Measurements from ENCODE around the gene ELOVL6.
"Not testable (repeated sequence)": the region's sequence is repeated elsewhere in the genome, so short reads cannot be mapped to it uniquely, and the experiment has no call there.

The ELOVL6 gene

GRCh38 chr4:110087070-110087708 is 111.2 kb downstream of the ELOVL6 start:
- TF ChIP-seq MYC (IDR thresholded peaks at IDR 0.05; ENCODE audit: low read depth, low read length), result no peak
- TF ChIP-seq, protein P1, sequence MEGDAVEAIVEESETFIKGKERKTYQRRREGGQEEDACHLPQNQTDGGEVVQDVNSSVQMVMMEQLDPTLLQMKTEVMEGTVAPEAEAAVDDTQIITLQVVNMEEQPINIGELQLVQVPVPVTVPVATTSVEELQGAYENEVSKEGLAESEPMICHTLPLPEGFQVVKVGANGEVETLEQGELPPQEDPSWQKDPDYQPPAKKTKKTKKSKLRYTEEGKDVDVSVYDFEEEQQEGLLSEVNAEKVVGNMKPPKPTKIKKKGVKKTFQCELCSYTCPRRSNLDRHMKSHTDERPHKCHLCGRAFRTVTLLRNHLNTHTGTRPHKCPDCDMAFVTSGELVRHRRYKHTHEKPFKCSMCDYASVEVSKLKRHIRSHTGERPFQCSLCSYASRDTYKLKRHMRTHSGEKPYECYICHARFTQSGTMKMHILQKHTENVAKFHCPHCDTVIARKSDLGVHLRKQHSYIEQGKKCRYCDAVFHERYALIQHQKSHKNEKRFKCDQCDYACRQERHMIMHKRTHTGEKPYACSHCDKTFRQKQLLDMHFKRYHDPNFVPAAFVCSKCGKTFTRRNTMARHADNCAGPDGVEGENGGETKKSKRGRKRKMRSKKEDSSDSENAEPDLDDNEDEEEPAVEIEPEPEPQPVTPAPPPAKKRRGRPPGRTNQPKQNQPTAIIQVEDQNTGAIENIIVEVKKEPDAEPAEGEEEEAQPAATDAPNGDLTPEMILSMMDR (IDR thresholded peaks at IDR 0.05; ENCODE audit: low read depth, low read length), result no peak
- TF ChIP-seq POLR2A (IDR thresholded peaks at IDR 0.05; ENCODE audit: extremely low read depth, insufficient read length), result no peak
- TF ChIP-seq, protein P2, sequence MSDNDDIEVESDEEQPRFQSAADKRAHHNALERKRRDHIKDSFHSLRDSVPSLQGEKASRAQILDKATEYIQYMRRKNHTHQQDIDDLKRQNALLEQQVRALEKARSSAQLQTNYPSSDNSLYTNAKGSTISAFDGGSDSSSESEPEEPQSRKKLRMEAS (IDR thresholded peaks at IDR 0.05; ENCODE audit: low read depth, low read length), result no peak
- no peak for DNase-seq (ENCODE audit: low read depth)
- H3K4me3 ChIP-seq (ENCODE audit: low read depth, low read length), result no peak overlapping the region

- DNase-seq (ENCODE audit: low read depth), result peak; percentile 7
- no peak overlapping the region for H3K4me3 ChIP-seq (ENCODE audit: low read depth, low read length)
These were observed 113.3 kb downstream of the ELOVL6 start for GRCh38 chr4:110085131-110085530.

DNA sequence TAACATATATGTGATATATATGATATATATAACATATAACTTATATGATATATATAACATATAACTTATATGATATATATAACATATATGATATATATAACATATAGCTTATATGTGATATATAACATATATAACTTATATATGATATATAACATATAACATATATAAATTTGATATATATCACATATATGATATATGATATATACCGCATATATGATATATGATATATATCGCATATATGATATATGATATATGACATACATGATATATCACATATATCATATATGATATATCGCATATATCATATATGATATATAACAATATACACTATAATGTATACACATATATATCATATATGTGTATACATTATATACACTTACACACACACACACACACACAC is 114.3 kb downstream of the ELOVL6 start:
- TF ChIP-seq, protein P1 (IDR thresholded peaks at IDR 0.05; ENCODE audit: low read depth, low read length), result no peak
- no peak for TF ChIP-seq POLR2A (IDR thresholded peaks at IDR 0.05; ENCODE audit: extremely low read depth, insufficient read length)
- no peak for TF ChIP-seq MYC (IDR thresholded peaks at IDR 0.05; ENCODE audit: low read depth, low read length)
- TF ChIP-seq, protein P2 (IDR thresholded peaks at IDR 0.05; ENCODE audit: low read depth, low read length), result no peak
- no peak overlapping the region for H3K4me3 ChIP-seq (ENCODE audit: low read depth, low read length)
- DNase-seq (ENCODE audit: low read depth), result no peak

More at GRCh38 chr4:110085131-110085530, 113.3 kb downstream of the ELOVL6 start:
- TF ChIP-seq, protein P1 (IDR thresholded peaks at IDR 0.05; ENCODE audit: low read depth, low read length), result no peak
- TF ChIP-seq POLR2A (IDR thresholded peaks at IDR 0.05; ENCODE audit: extremely low read depth, insufficient read length), result no peak
- TF ChIP-seq, protein P2 (IDR thresholded peaks at IDR 0.05; ENCODE audit: low read depth, low read length), result no peak
- no peak for TF ChIP-seq MYC (IDR thresholded peaks at IDR 0.05; ENCODE audit: low read depth, low read length)

DNA sequence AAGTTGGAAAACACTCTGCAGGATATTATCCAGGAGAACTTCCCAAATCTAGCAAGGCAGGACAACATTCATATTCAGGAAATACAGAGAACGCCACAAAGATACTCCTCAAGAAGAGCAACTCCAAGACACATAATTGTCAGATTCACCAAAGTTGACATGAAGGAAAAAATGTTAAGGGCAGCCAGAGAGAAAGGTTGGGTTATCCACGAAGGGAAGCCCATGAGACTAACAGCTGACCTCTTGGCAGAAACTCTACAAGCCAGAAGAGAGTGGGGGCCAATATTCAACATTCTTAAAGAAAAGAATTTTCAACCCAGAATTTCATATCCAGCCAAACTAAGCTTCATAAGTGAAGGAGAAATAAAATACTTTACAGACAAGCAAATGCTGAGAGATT is 120.3 kb downstream of the ELOVL6 start:
- not testable (repeated sequence) for H3K4me3 ChIP-seq (ENCODE audit: low read depth, low read length); DNase-seq (ENCODE audit: low read depth)

DNA sequence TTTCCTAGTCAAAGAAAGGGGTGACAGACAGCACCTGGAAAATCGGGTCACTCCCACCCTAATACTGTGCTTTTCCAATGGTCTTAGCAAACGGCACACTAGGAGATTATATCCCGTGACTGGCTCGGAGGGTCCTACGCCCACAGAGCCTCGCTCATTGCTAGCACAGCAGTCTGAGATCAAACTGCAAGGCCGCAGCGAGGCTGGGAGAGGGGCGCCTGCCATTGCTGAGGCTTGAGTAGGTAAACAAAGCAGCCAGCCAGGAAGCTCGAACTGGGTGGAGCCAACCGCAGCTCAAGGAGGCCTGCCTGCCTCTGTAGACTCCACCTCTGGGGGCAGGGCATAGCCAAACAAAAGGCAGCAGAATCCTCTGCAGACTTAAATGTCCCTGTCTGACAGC is 121.6 kb downstream of the ELOVL6 start:
- DNase-seq (ENCODE audit: low read depth); H3K4me3 ChIP-seq (ENCODE audit: low read depth, low read length): not testable (repeated sequence)

DNA sequence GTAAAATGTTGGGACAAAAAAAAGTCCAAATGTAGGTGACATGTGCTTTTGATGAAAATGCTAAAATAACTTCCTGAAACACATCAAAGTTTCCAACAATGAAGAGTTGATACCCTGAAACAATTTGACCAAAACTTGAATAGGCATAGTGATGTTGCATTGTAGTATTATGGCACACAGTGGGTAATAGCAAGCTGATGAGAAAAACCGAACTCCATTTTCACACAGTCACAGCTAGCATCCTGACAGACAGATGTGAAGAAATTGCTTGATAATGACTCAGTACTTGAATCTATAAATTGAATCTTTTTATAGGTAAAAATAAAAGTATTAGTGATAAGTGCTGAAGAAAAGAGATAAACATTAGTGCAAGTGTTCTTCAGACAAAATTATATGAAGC is 122.5 kb downstream of the ELOVL6 start:
- DNase-seq (ENCODE audit: low read depth), result no peak
- TF ChIP-seq, protein P2 (IDR thresholded peaks at IDR 0.05; ENCODE audit: low read depth, low read length), result no peak
- TF ChIP-seq, protein P1 (IDR thresholded peaks at IDR 0.05; ENCODE audit: low read depth, low read length), result no peak
- TF ChIP-seq POLR2A (IDR thresholded peaks at IDR 0.05; ENCODE audit: extremely low read depth, insufficient read length) (no peak), MYC (IDR thresholded peaks at IDR 0.05; ENCODE audit: low read depth, low read length) (no peak)
- no peak overlapping the region for H3K4me3 ChIP-seq (ENCODE audit: low read depth, low read length)

GRCh38 chr4:110075083-110075738 is 123.2 kb downstream of the ELOVL6 start:
- TF ChIP-seq, protein P2 (IDR thresholded peaks at IDR 0.05; ENCODE audit: low read depth, low read length), result no peak
- TF ChIP-seq POLR2A (IDR thresholded peaks at IDR 0.05; ENCODE audit: extremely low read depth, insufficient read length), result no peak
- TF ChIP-seq, protein P1 (IDR thresholded peaks at IDR 0.05; ENCODE audit: low read depth, low read length), result no peak
- TF ChIP-seq MYC (IDR thresholded peaks at IDR 0.05; ENCODE audit: low read depth, low read length), result no peak
- no peak for DNase-seq (ENCODE audit: low read depth)
- no peak overlapping the region for H3K4me3 ChIP-seq (ENCODE audit: low read depth, low read length)

Data from NB4 (cell line).